ENCODE measurements around the gene SCAMP2. TPM values are rescaled to one million over a fixed set of nuclear protein-coding genes. Genes with fewer than 3 reads are reported as not detected.

SCAMP2 gene
- total RNA-seq, 1 experiment from 2014 or later, result 20.8 TPM

- H3K36me3 ChIP-seq (replicated peaks; ENCODE audit: control insufficient read depth, insufficient read depth, low read length), result no peaks in the 10 kb centered on the region; the same call in 1 of the 2 replicates
- no peak for DNase-seq
- H3K4me3 ChIP-seq (ENCODE audit: insufficient read depth, low read depth, low read length), result no peak overlapping the region
- H3K27me3 ChIP-seq (ENCODE audit: control insufficient read depth, insufficient read depth, low read length), result peaks cover 8% of the 10 kb centered on the region
These were observed 41.2 kb downstream of the SCAMP2 start for GRCh38 chr15:74831813-74832495.

DNA sequence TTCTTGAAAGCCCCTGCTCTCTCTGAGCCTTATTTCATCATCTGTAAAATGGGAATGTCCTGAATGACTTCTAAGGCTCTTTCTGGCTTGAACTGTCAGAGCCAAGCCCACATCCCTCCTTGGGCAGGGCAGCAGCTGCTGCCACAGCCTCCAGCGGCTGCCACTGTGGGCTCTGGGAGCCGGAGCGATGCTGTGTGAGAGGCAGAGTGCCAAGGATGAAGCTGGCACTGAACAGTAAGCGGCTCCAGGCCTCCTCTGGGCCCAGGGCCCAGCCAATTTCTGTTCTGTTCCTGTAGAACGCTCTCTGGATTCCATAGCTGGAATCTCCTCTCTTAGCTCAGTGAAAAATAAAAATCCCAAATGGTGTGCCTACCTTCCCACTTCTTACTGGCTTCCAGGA, 42.3 kb downstream of the SCAMP2 start:
- no peaks in the 10 kb centered on the region for H3K36me3 ChIP-seq (replicated peaks; ENCODE audit: control insufficient read depth, insufficient read depth, low read length)
- peaks cover 17% of the 10 kb centered on the region for H3K27me3 ChIP-seq (ENCODE audit: control insufficient read depth, insufficient read depth, low read length)
- no peak for DNase-seq
- H3K4me3 ChIP-seq (ENCODE audit: insufficient read depth, low read depth, low read length), result no peak overlapping the region

DNA sequence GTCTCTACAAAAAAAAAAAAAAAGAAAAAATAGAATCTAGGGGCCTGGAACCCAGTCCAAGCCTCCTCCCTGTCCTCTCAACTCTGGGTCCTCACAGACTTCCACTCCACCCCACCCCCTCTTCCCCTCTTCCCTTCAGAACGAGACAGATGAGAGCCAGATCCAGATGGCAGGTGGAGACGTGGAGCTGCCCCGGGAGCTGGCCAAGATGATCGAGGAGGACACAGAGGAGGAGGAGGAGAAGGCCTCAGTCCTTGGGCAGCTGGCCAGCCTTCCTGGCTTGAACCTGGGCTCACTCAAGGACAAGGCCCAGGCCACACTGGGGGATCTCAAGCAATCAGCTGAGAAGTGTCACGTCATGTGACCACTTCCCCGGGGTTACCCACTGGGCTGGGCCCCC, 43.2 kb downstream of the SCAMP2 start:
- DNase-seq, result no peak

DNA sequence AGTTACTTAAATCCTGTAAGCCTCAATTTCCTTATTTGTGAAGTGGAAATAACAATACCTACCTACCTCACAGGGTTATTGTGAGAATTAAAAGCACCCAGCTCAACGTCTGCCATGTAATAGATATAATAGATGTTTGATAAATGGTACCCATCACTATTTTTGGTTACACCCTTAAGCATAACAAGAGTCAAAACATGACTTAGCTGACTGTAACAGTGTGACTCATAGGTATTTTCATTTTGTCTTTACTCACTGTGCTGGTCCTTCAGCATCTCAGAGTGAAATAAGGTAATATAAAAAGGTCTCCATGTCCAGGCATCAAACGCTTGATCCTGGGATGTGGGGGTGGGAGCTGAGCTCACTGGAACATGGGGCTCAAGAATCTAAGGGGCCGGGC, 43.7 kb downstream of the SCAMP2 start:
- Histone ChIP-seq H3K36me3 (replicated peaks; ENCODE audit: control insufficient read depth, insufficient read depth, low read length) (no peaks in the 10 kb centered on the region), H3K27me3 (ENCODE audit: control insufficient read depth, insufficient read depth, low read length) (peaks cover 29% of the 10 kb centered on the region), H3K4me3 (ENCODE audit: insufficient read depth, low read depth, low read length) (no peak overlapping the region)
- DNase-seq, result no peak

More for the DNA sequence above, 43.2 kb downstream of the SCAMP2 start:
- Histone ChIP-seq H3K4me3 (ENCODE audit: insufficient read depth, low read depth, low read length) (no peak overlapping the region), H3K36me3 (replicated peaks; ENCODE audit: control insufficient read depth, insufficient read depth, low read length) (no peaks in the 10 kb centered on the region), H3K27me3 (ENCODE audit: control insufficient read depth, insufficient read depth, low read length) (peaks cover 25% of the 10 kb centered on the region)

GRCh38 chr15:74828835-74829234, 44.3 kb downstream of the SCAMP2 start:
- Histone ChIP-seq H3K27me3 (ENCODE audit: control insufficient read depth, insufficient read depth, low read length) (peaks cover 31% of the 10 kb centered on the region), H3K4me3 (ENCODE audit: insufficient read depth, low read depth, low read length) (no peak overlapping the region), H3K36me3 (replicated peaks; ENCODE audit: control insufficient read depth, insufficient read depth, low read length) (no peaks in the 10 kb centered on the region)
- no peak for DNase-seq

DNA sequence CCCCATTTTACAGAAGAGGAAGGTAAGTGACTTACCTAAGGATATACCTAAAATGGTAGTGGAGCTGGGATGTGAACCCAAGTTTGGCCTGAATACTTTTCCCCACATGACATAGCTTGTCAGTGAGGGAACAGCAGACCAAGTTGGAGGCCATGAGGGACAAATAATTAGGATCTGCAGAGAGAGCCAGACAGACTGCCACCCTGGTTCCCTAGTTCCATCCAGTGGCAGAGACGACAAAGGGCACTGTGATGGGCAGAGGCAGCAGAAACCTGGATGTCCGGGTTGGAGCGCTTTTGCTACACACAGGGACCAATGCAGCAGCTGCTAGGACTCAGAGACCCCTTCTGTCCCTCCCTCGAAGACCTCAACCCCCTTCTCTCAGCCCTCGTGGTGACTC, 45.6 kb downstream of the SCAMP2 start:
- no peak for DNase-seq
- H3K27me3 ChIP-seq (ENCODE audit: control insufficient read depth, insufficient read depth, low read length), result peaks cover 31% of the 10 kb centered on the region
- H3K4me3 ChIP-seq (ENCODE audit: insufficient read depth, low read depth, low read length), result no peak overlapping the region
- H3K36me3 ChIP-seq (replicated peaks; ENCODE audit: control insufficient read depth, insufficient read depth, low read length), result no peaks in the 10 kb centered on the region

DNA sequence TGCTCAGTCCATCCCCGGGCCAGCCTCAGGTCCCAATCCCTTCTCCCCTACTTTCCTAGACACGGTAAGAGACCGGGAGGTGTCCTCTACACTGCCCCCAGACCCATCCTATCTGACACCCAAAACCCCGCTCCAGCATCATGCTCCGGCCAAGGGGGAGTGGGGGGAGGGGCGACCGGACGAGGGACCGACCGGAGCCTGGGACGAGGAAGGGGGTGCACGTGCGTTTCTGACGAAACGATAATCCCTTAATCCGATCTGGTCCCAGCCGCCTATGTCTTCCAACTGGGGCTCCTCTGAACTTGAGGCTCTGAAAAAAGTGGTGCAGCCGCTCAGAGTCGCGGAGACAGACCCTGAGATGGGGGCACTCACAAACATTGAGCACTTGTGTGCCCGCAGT, 46.2 kb downstream of the SCAMP2 start:
- peaks cover 31% of the 10 kb centered on the region for H3K27me3 ChIP-seq (ENCODE audit: control insufficient read depth, insufficient read depth, low read length)
- no peaks in the 10 kb centered on the region for H3K36me3 ChIP-seq (replicated peaks; ENCODE audit: control insufficient read depth, insufficient read depth, low read length)
- DNase-seq, result peak; percentile 86
- H3K4me3 ChIP-seq (ENCODE audit: insufficient read depth, low read depth, low read length), result no peak overlapping the region

DNA sequence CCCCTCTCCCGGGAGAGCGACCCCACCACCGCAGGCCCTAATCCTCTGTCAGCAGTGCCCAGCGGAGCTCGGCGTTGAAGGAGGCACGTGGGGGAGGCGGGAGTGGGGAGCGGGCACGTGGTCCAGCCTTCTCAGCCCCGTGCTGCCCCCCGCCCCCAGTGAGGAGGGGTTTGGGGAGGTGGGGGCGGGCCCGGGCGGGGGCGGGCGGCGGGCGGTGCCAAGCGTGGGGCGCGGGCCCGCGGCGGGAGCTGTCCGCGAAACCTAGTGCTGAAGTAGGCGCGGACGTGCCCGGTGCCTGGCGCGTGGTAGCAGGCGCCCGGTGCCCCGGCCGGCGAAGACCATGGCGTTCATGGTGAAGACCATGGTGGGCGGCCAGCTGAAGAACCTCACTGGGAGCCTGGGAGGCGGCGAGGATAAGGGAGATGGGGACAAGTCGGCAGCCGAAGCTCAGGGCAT, 46.8 kb downstream of the SCAMP2 start, which contains the start of gene CPLX3:
TSS of gene CPLX3 (plus strand) at position 264 of the 456 bp plus-strand sequence. CDS start at position 341, 77 bp downstream.
- Histone ChIP-seq H3K4me3 (ENCODE audit: insufficient read depth, low read depth, low read length) (peak within 1 kb of the TSS; percentile 20; the same call in 1 of the 2 replicates), H3K27me3 (ENCODE audit: control insufficient read depth, insufficient read depth, low read length) (peaks cover 31% of the 10 kb centered on the region), H3K36me3 (replicated peaks; ENCODE audit: control insufficient read depth, insufficient read depth, low read length) (no peaks in the 10 kb centered on the region)
- peak; percentile 99 for DNase-seq

DNA sequence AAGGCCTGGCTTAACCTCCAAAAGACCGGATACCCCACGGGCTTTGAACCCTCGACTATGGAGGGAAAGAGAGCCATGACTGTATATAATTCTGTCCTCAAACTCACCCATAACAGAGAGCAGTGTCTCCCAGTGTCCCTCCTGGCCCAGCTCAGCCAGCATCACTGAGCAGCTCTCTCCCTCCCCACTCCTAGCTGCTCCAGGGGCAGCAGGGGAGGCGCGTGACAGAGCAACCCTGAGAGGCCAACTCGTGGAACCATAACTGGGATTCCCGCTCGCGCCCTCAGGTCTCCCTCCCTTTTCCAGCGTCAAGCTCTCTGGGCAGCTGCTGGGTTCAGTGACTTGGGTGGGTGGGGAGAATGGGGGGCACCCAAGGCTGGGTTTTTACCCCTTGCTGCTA, 47.3 kb downstream of the SCAMP2 start:
- no peaks in the 10 kb centered on the region for H3K36me3 ChIP-seq (replicated peaks; ENCODE audit: control insufficient read depth, insufficient read depth, low read length)
- no peak for DNase-seq
- no peak overlapping the region; the same call in 1 of the 2 replicates for H3K4me3 ChIP-seq (ENCODE audit: insufficient read depth, low read depth, low read length)
- H3K27me3 ChIP-seq (ENCODE audit: control insufficient read depth, insufficient read depth, low read length), result peaks cover 31% of the 10 kb centered on the region

- Histone ChIP-seq H3K36me3 (replicated peaks; ENCODE audit: control insufficient read depth, insufficient read depth, low read length) (no peaks in the 10 kb centered on the region), H3K4me3 (ENCODE audit: insufficient read depth, low read depth, low read length) (no peak overlapping the region), H3K27me3 (ENCODE audit: control insufficient read depth, insufficient read depth, low read length) (peaks cover 31% of the 10 kb centered on the region)
- no peak for DNase-seq
These were observed 48.2 kb downstream of the SCAMP2 start for GRCh38 chr15:74824976-74825375.

DNA sequence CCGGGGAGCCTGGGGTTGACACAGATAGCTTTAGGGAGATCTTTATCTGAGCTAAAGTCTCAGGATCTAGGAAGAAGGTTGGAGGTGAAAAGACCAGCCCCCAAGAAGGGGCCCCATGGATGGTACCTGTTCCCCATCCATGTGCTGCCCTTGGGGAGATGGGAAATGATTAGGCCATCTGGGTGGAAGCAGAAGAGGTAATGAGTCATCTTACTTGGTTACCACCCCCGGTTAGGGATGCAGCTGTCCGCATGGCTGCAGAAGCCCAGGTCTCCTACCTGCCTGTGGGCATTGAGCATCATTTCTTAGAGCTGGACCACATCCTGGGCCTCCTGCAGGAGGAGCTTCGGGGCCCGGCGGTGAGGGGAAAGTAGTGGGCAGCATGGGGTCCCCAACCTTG, 49.8 kb downstream of the SCAMP2 start:
- H3K4me3 ChIP-seq (ENCODE audit: insufficient read depth, low read depth, low read length), result no peak overlapping the region
- H3K27me3 ChIP-seq (ENCODE audit: control insufficient read depth, insufficient read depth, low read length), result peaks cover 31% of the 10 kb centered on the region
- DNase-seq, result no peak
- no peaks in the 10 kb centered on the region for H3K36me3 ChIP-seq (replicated peaks; ENCODE audit: control insufficient read depth, insufficient read depth, low read length)

DNA sequence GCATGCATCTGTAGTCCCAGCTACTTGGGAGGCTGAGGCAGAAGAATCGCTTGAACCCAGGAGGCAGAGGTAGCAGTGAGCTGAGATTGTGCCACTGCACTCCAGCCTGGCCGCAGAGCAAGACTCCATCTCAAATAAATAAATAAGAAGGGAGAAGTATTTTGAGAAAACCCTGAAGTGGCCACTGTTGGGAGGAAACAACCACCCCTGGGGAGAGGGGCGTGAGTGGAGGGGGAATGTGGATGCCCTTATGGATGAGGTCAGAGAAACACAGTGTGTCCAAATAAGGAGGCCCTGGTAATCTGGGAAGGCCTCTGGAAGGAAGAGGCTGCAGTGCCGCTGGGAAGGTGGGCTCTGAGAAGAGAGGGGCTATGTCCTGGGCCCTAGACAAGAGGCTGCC, 50.9 kb downstream of the SCAMP2 start:
- no peak overlapping the region for H3K4me3 ChIP-seq (ENCODE audit: insufficient read depth, low read depth, low read length)
- DNase-seq, result no peak
- peaks cover 25% of the 10 kb centered on the region for H3K27me3 ChIP-seq (ENCODE audit: control insufficient read depth, insufficient read depth, low read length)

DNA sequence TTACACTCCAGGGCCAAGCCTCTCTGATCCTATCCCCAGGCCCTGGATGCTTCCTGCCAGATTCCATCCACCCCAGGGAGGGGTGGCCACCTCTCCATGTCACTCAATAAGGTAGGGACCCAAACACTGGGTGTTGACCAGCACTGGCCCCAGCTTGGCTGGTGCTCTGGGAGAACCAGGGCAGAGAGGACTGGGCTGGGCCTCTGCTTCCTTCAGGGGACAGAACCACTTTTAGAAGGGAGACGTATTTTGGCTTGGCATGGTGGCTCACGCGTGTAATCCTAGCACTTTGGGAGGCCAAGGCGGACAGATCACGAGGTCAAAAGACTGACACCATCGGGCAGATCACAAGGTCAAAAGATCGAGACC, 51.4 kb downstream of the SCAMP2 start:
- Histone ChIP-seq H3K27me3 (ENCODE audit: control insufficient read depth, insufficient read depth, low read length) (peaks cover 21% of the 10 kb centered on the region), H3K4me3 (ENCODE audit: insufficient read depth, low read depth, low read length) (no peak overlapping the region), H3K36me3 (replicated peaks; ENCODE audit: control insufficient read depth, insufficient read depth, low read length) (no peaks in the 10 kb centered on the region)
- no peak for DNase-seq

More for the DNA sequence above, 50.9 kb downstream of the SCAMP2 start:
- H3K36me3 ChIP-seq (replicated peaks; ENCODE audit: control insufficient read depth, insufficient read depth, low read length), result no peaks in the 10 kb centered on the region

DNA sequence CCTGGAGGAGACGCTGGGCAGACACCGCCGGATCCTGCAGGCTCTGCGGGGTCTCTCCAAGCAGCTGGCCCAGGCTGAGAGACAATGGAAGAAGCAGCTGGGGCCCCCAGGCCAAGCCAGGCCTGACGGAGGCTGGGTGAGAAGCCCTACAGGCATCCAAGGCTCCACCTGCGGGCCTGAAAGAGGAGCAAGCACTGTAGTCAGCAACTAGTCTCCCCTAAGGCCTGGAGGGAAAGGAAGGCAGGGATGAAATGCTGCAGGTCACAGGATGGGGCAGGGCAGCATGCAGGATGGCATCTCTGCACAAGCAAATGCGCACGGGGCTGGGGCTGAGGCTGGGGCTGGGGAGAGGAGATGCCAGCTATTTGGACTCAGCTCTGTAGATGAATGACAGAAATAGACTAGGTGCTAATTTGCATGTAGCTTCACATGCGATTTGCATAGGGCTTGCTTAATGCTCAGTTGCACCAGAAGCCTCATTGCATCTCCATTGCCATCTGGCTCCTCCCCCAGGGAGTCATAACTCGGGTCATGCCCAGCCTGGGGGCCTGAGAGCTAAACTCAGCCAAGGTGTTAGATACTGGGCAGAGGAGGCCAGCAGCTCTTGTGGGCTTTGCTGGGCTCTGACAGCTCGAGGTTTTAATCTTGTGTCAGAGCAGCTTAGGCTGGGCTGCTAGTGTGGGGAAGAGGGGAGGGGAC, 51.9 kb downstream of the SCAMP2 start:
- H3K4me3 ChIP-seq (ENCODE audit: insufficient read depth, low read depth, low read length), result no peak overlapping the region
- H3K27me3 ChIP-seq (ENCODE audit: control insufficient read depth, insufficient read depth, low read length), result peaks cover 17% of the 10 kb centered on the region
- peak; percentile 86 for DNase-seq
- no peaks in the 10 kb centered on the region for H3K36me3 ChIP-seq (replicated peaks; ENCODE audit: control insufficient read depth, insufficient read depth, low read length)

DNA sequence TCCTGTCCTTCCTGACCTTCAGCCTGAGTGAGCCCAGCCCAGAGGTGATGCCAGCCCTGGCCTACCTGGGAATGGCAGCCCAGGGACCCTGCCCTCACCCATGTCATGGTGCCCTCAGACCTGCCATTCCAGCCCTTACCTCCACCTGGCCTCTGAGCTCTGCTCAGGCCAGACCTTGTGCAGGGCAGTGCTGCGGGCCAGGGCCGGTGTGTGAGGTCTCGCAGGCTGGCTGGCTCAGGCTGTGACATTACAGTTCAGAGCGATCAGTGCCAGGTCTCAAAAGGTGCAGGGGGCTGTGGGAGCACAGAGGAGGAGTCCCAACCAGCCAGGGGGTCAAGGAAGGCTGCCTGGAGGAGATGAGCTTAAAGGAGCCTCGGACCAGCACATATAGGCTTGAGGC, 53.1 kb downstream of the SCAMP2 start:
- no peak for DNase-seq

More for the DNA sequence above, 53.1 kb downstream of the SCAMP2 start:
- Histone ChIP-seq H3K27me3 (ENCODE audit: control insufficient read depth, insufficient read depth, low read length) (peaks cover 6% of the 10 kb centered on the region), H3K4me3 (ENCODE audit: insufficient read depth, low read depth, low read length) (no peak overlapping the region), H3K36me3 (replicated peaks; ENCODE audit: control insufficient read depth, insufficient read depth, low read length) (no peaks in the 10 kb centered on the region)
